Large intestine (tissue), 3 donors: ENCODE data around the gene PEX3. TPM values are rescaled to one million over a fixed set of nuclear protein-coding genes. Genes with fewer than 3 reads are reported as not detected.
A peak's percentile ranks its signal among the peaks of the same experiment; 100 is the strongest.
"Not testable (repeated sequence)": the region's sequence is repeated elsewhere in the genome, so short reads cannot be mapped to it uniquely, and the experiment has no call there.

ENCODE experiments used
- DNase-seq, 2 donors: peaks; one replicate each; pipeline versions ENCODE4 v3.0.0 to v3.0.0-alpha.2; 2013
- H3K27ac ChIP-seq: one replicate; pipeline ENCODE4 v1.5.1; 2013; ENCODE audit warnings: low read length
- H3K27me3 ChIP-seq: 2 replicates; pipeline ENCODE4 v1.6.1; 2013; ENCODE audit warnings: low read length; ENCODE audit not compliant: control insufficient read depth, insufficient read depth
- H3K36me3 ChIP-seq: 2 replicates; pipeline ENCODE4 v1.6.1; 2013; ENCODE audit warnings: low read length; ENCODE audit not compliant: control insufficient read depth, insufficient read depth
- H3K4me1 ChIP-seq: one replicate; pipeline ENCODE4 v1.6.1; 2013; ENCODE audit warnings: low read length; ENCODE audit not compliant: control insufficient read depth, insufficient read depth
- H3K4me3 ChIP-seq: one replicate; pipeline ENCODE4 v1.5.1; 2013; ENCODE audit warnings: low read length
- H3K9me3 ChIP-seq: one replicate; pipeline ENCODE4 v1.6.1; 2013; ENCODE audit warnings: mild to moderate bottlenecking, low read depth, low read length, moderate library complexity; ENCODE audit not compliant: control insufficient read depth
- WGBS: methylation state at CpG from one replicate; pipeline ENCODE4 v1.1.5; 2013; ENCODE audit warnings: low lambda C conversion rate; ENCODE audit not compliant: insufficient coverage; 5-methylcytosine and 5-hydroxymethylcytosine counted together
- polyA plus RNA-seq: library from polyadenylated mRNA; unstranded; fragments of 120-200 nt; gene quantifications from one replicate; pipeline ENCODE4 v1.2.1, GENCODE V29; 2013

The PEX3 gene
- polyA plus RNA-seq, 1 donor = 20.2 TPM

DNA sequence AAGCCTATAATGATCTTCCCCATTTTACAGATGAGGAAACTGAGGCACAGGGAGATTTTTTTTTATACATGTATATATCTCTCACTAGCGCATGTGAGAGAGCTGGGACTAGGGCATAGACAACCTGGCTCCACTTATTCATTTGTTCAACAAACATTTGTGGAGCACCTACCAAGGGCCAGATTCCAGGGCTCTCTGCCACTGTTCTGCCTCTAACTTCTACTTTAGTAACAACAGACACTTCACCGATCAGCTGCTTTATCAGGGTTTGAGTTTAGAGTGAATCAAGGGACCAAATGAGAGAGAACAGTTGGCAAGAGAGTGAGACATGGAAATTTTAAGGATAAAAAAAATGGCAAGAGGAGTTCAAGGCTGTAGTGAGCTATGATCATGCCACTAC, 7.5 kb upstream of the PEX3 start:
- Histone ChIP-seq H3K4me1 (no peaks in the 10 kb centered on the region), H3K36me3 (peaks cover 8% of the 10 kb centered on the region), H3K9me3 (no peaks in the 10 kb centered on the region), H3K27me3 (no peaks in the 10 kb centered on the region), H3K27ac (no peak overlapping the region), H3K4me3 (no peak overlapping the region)
- DNase-seq = no peak
- WGBS = no CpG with 5 or more reads among the region's 2 CpGs

GRCh38 chr6:143447865-143448264, 2.7 kb upstream of the PEX3 start:
- not testable (repeated sequence) for H3K27ac ChIP-seq, DNase-seq, H3K4me1 ChIP-seq, H3K4me3 ChIP-seq, H3K9me3 ChIP-seq, H3K27me3 ChIP-seq, H3K36me3 ChIP-seq
- WGBS = no CpG with 5 or more reads among the region's 2 CpGs

- Histone ChIP-seq H3K27me3 (no peaks in the 10 kb centered on the region), H3K4me3 (peak overlapping the region; percentile 74), H3K27ac (no peak overlapping the region), H3K36me3 (peaks cover 5% of the 10 kb centered on the region), H3K4me1 (peaks cover 2% of the 10 kb centered on the region), H3K9me3 (no peaks in the 10 kb centered on the region)
- DNase-seq = no peak
- no CpG with 5 or more reads among the region's 6 CpGs for WGBS
Observed at GRCh38 chr6:143449082-143449713, 1.4 kb upstream of the PEX3 start.

DNA sequence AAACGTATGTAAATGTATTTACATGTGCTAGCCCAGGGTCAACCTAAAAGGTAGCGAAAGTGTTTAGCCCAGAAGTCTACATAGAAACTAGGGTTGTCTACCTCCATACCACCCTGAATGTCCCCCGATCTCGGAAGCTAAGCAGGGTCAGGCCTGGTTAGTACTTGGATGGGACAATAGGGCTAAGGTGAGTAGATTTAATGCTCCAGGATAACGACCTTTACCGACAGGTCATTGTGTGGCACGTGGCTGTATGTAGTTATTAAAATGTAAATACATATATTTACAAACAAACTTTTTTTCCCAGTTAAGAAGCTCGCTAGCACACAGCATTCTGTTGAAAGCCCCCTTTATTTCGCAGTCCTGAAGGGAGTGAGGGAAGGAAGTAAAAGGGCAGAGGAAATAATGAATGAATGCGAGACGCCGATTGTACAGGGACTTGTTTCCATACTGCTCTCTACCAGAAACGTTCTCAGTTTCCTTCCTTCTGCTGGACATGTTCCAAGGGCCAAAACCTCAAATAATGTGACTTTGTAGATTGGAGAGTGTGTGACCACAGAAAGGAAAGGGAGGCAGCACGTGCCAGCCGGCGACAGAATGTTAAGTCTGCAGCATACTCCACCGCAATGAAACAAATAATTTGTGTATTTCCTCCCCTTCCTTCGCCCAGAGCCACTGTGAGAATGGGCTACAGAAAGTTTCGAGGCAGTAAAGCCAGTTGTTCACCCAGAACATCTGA, 722 bp upstream of the PEX3 start:
- Histone ChIP-seq H3K36me3 (peaks cover 5% of the 10 kb centered on the region), H3K4me1 (peaks cover 2% of the 10 kb centered on the region), H3K27me3 (no peaks in the 10 kb centered on the region), H3K27ac (peak overlapping the region; percentile 79), H3K4me3 (peak overlapping the region; percentile 74), H3K9me3 (no peaks in the 10 kb centered on the region)
- DNase-seq = peak in 1 of 2 donors; percentile 39
- WGBS = 10% methylated on average over 4 of the region's 19 CpGs

- peak overlapping the region; percentile 74 for H3K4me3 ChIP-seq
- no peak for DNase-seq
Observed at GRCh38 chr6:143451531-143451930, 926 bp downstream of the PEX3 start.

GRCh38 chr6:143457563-143458359, 7.2 kb downstream of the PEX3 start:
- Histone ChIP-seq H3K27me3 (no peaks in the 10 kb centered on the region), H3K36me3 (peaks cover 23% of the 10 kb centered on the region), H3K9me3 (no peaks in the 10 kb centered on the region), H3K27ac (no peak overlapping the region), H3K4me1 (no peaks in the 10 kb centered on the region), H3K4me3 (no peak overlapping the region)
- DNase-seq = peak in 1 of 2 donors; percentile 27
- no CpG with 5 or more reads among the region's 2 CpGs for WGBS

More at GRCh38 chr6:143451531-143451930, 926 bp downstream of the PEX3 start:
- no peaks in the 10 kb centered on the region for H3K9me3 ChIP-seq
- H3K4me1 ChIP-seq = peaks cover 2% of the 10 kb centered on the region
- H3K27me3 ChIP-seq = no peaks in the 10 kb centered on the region
- H3K36me3 ChIP-seq = peaks cover 5% of the 10 kb centered on the region
- H3K27ac ChIP-seq = peak overlapping the region; percentile 79
- 40% methylated on average over 1 of the region's 4 CpGs for whole genome bisulfite sequencing

DNA sequence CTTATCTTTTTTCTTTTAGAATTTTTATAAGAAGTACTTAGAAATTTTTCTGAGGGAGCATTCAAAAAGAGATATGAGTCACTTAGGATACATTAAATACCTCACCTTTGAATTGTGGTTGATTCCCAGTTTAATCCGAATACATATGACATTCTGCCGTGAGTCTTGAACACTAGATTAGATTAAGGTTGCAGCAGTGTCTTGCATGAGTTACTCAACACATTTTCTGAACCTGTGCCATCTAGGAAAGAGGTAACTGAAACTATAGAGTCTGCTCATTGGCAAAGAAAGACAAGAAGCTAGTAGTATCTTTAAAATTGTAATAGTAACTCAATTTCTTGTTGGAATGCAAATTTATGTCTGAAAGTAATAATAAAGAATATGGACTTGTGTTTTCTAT, 14.9 kb downstream of the PEX3 start:
- no peaks in the 10 kb centered on the region for H3K4me1 ChIP-seq
- H3K36me3 ChIP-seq = peaks cover 21% of the 10 kb centered on the region
- no peaks in the 10 kb centered on the region for H3K27me3 ChIP-seq
- H3K9me3 ChIP-seq = no peaks in the 10 kb centered on the region
- H3K27ac ChIP-seq = no peak overlapping the region
- DNase-seq = no peak
- no peak overlapping the region for H3K4me3 ChIP-seq
- WGBS = no CpG with 5 or more reads among the region's 2 CpGs

- peaks cover 16% of the 10 kb centered on the region for H3K36me3 ChIP-seq
- no peaks in the 10 kb centered on the region for H3K27me3 ChIP-seq
- no peaks in the 10 kb centered on the region for H3K4me1 ChIP-seq
- H3K4me3 ChIP-seq = no peak overlapping the region
- no peak for DNase-seq
- no peak overlapping the region for H3K27ac ChIP-seq
- H3K9me3 ChIP-seq = no peaks in the 10 kb centered on the region
Observed at GRCh38 chr6:143468026-143468425, 17.4 kb downstream of the PEX3 start.

DNA sequence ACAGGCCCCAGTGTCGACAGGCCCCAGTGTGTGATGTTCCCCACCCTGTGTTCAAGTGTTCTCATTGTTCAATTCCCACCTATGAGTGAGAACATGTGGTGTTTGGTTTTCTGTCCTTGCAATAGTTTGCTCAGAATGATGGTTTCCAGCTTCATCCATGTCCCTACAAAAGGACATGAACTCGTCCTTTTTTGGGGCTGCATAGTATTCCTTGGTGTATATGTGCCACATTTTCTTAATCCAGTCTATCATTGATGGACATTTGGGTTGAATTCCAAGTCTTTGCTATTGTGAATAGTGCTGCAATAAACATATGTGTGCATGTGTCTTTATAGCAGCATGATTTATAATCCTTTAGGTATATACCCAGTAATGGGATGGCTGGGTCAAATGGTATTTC, 18.2 kb downstream of the PEX3 start:
- H3K27me3 ChIP-seq, H3K4me1 ChIP-seq, H3K4me3 ChIP-seq, H3K27ac ChIP-seq, DNase-seq, H3K9me3 ChIP-seq: not testable (repeated sequence)
- WGBS = no CpG with 5 or more reads among the region's 2 CpGs
- H3K36me3 ChIP-seq = peaks cover 16% of the 10 kb centered on the region

DNA sequence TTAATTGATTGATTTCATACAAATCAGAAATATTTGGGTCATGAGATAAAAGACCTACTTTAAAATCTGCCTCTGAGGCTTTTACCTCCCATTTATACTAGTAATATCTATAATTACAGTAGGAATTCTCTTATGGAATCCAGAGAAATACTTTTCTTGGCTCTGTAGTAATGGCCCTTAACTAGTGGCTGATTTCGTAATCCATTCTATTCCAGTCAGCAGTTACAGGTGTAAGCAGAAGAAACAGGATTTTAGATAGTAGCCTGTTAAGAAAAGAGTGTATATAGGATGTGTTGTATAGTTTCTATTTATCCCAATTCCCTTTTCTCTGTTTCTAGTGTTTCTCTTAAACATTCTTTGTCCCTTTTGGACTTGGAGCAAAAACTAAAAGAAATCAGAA, 21.2 kb downstream of the PEX3 start:
- no peak for DNase-seq
- Histone ChIP-seq H3K4me3 (no peak overlapping the region), H3K27me3 (no peaks in the 10 kb centered on the region), H3K27ac (no peak overlapping the region), H3K9me3 (no peaks in the 10 kb centered on the region), H3K4me1 (no peaks in the 10 kb centered on the region), H3K36me3 (peaks cover 29% of the 10 kb centered on the region)
- WGBS = 86% methylated on average over 1 of the region's 1 CpG
